Measurements from ENCODE around the gene P2RX5.

The P2RX5 gene

GRCh38 chr17:3691617-3692067 is 4.3 kb downstream of the P2RX5 start:
- Histone ChIP-seq H3K36me3 (ENCODE audit: control insufficient read depth in 4 of 4, insufficient read depth in 4 of 4, low read length in 3 of 4) (peaks cover 0 to 7% (median 2%) of the 10 kb centered on the region in 4 experiments), H3K4me1 (ENCODE audit: control extremely low read depth in 1 of 4, control insufficient read depth in 4 of 4, insufficient read depth in 4 of 4, low read length in 3 of 4) (peaks cover 0 to 19% (median 17%) of the 10 kb centered on the region in 4 experiments), H3K9me3 (ENCODE audit: control extremely low read depth in 1 of 5, control insufficient read depth in 4 of 5, insufficient read depth in 2 of 5, low read depth in 1 of 5, low read length in 4 of 5) (no peaks in the 10 kb centered on the region), H3K4me3 (ENCODE audit: control insufficient read depth in 1 of 7, extremely low read depth in 1 of 7, insufficient read depth in 4 of 7, low read depth in 2 of 7, low read length in 6 of 7) (no peak overlapping the region), H3K27me3 (replicated peaks in 2 of 5; ENCODE audit: control insufficient read depth in 4 of 5, insufficient read depth in 5 of 5, low read length in 4 of 5) (peaks cover 0 to 17% (median 2%) of the 10 kb centered on the region in 5 experiments), H3K27ac (ENCODE audit: insufficient read depth in 1 of 2, low read depth in 1 of 2, low read length in 2 of 2, poor library complexity in 1 of 2, severe bottlenecking in 2 of 2) (no peak overlapping the region)
- CTCF ChIA-PET, result interaction anchor here (1.0 to 1.1 kb wide), 2 partner anchors 8 to 12 kb away, joined by 4 to 5 read pairs; no protein-coding TSS in a partner anchor
- peak in 1 of 3 donors; percentile 22 for DNase-seq
- WGBS (ENCODE audit: insufficient coverage), result 92% methylated on average over 15 of the region's 16 CpGs
- POLR2A ChIA-PET, result no interaction called here

- WGBS (ENCODE audit: insufficient coverage), result 95% methylated on average over 16 of the region's 22 CpGs
Observed at GRCh38 chr17:3690094-3690715, 5.8 kb downstream of the P2RX5 start.

GRCh38 chr17:3689262-3690093 is 6.5 kb downstream of the P2RX5 start:
- H3K9me3 ChIP-seq (ENCODE audit: control extremely low read depth in 1 of 5, control insufficient read depth in 4 of 5, insufficient read depth in 2 of 5, low read depth in 1 of 5, low read length in 4 of 5), result no peaks in the 10 kb centered on the region
- peaks cover 0 to 5% (median 0%) of the 10 kb centered on the region in 5 experiments for H3K27me3 ChIP-seq (replicated peaks in 2 of 5; ENCODE audit: control insufficient read depth in 4 of 5, insufficient read depth in 5 of 5, low read length in 4 of 5)
- DNase-seq, result no peak
- peaks cover 0 to 4% (median under 1%) of the 10 kb centered on the region in 4 experiments for H3K4me1 ChIP-seq (ENCODE audit: control extremely low read depth in 1 of 4, control insufficient read depth in 4 of 4, insufficient read depth in 4 of 4, low read length in 3 of 4)
- no peak overlapping the region for H3K27ac ChIP-seq (ENCODE audit: insufficient read depth in 1 of 2, low read depth in 1 of 2, low read length in 2 of 2, poor library complexity in 1 of 2, severe bottlenecking in 2 of 2)
- CTCF ChIA-PET, result no interaction called here
- H3K36me3 ChIP-seq (ENCODE audit: control insufficient read depth in 4 of 4, insufficient read depth in 4 of 4, low read length in 3 of 4), result peaks cover 0 to 7% (median 2%) of the 10 kb centered on the region in 4 experiments
- 96% methylated on average over 33 of the region's 44 CpGs for WGBS (ENCODE audit: insufficient coverage)
- POLR2A ChIA-PET, result no interaction called here
- H3K4me3 ChIP-seq (ENCODE audit: control insufficient read depth in 1 of 7, extremely low read depth in 1 of 7, insufficient read depth in 4 of 7, low read depth in 2 of 7, low read length in 6 of 7), result no peak overlapping the region

More at GRCh38 chr17:3690094-3690715, 5.8 kb downstream of the P2RX5 start:
- DNase-seq, result no peak
- H3K4me1 ChIP-seq (ENCODE audit: control extremely low read depth in 1 of 4, control insufficient read depth in 4 of 4, insufficient read depth in 4 of 4, low read length in 3 of 4), result peaks cover 0 to 8% (median 4%) of the 10 kb centered on the region in 4 experiments
- ChIA-PET POLR2A (no interaction called here), CTCF (no interaction called here)
- peaks cover 0 to 9% (median 2%) of the 10 kb centered on the region in 5 experiments for H3K27me3 ChIP-seq (replicated peaks in 2 of 5; ENCODE audit: control insufficient read depth in 4 of 5, insufficient read depth in 5 of 5, low read length in 4 of 5)
- H3K4me3 ChIP-seq (ENCODE audit: control insufficient read depth in 1 of 7, extremely low read depth in 1 of 7, insufficient read depth in 4 of 7, low read depth in 2 of 7, low read length in 6 of 7), result no peak overlapping the region
- H3K27ac ChIP-seq (ENCODE audit: insufficient read depth in 1 of 2, low read depth in 1 of 2, low read length in 2 of 2, poor library complexity in 1 of 2, severe bottlenecking in 2 of 2), result no peak overlapping the region
- H3K36me3 ChIP-seq (ENCODE audit: control insufficient read depth in 4 of 4, insufficient read depth in 4 of 4, low read length in 3 of 4), result peaks cover 0 to 7% (median 2%) of the 10 kb centered on the region in 4 experiments
- H3K9me3 ChIP-seq (ENCODE audit: control extremely low read depth in 1 of 5, control insufficient read depth in 4 of 5, insufficient read depth in 2 of 5, low read depth in 1 of 5, low read length in 4 of 5), result no peaks in the 10 kb centered on the region

- no peak overlapping the region for H3K4me3 ChIP-seq (ENCODE audit: control insufficient read depth in 1 of 7, extremely low read depth in 1 of 7, insufficient read depth in 4 of 7, low read depth in 2 of 7, low read length in 6 of 7)
- ChIA-PET CTCF (no interaction called here), POLR2A (no interaction called here)
- H3K4me1 ChIP-seq (ENCODE audit: control extremely low read depth in 1 of 4, control insufficient read depth in 4 of 4, insufficient read depth in 4 of 4, low read length in 3 of 4), result peaks cover 0 to 4% (median 0%) of the 10 kb centered on the region in 4 experiments
- peaks cover 0 to 7% (median 0%) of the 10 kb centered on the region in 5 experiments for H3K27me3 ChIP-seq (replicated peaks in 2 of 5; ENCODE audit: control insufficient read depth in 4 of 5, insufficient read depth in 5 of 5, low read length in 4 of 5)
- WGBS (ENCODE audit: insufficient coverage), result 76% methylated on average over 5 of the region's 14 CpGs
- no peak overlapping the region for H3K27ac ChIP-seq (ENCODE audit: insufficient read depth in 1 of 2, low read depth in 1 of 2, low read length in 2 of 2, poor library complexity in 1 of 2, severe bottlenecking in 2 of 2)
- DNase-seq, result no peak
- H3K9me3 ChIP-seq (ENCODE audit: control extremely low read depth in 1 of 5, control insufficient read depth in 4 of 5, insufficient read depth in 2 of 5, low read depth in 1 of 5, low read length in 4 of 5), result no peaks in the 10 kb centered on the region
- peaks cover 0 to 7% (median 2%) of the 10 kb centered on the region in 4 experiments for H3K36me3 ChIP-seq (ENCODE audit: control insufficient read depth in 4 of 4, insufficient read depth in 4 of 4, low read length in 3 of 4)
Observed at GRCh38 chr17:3688852-3689261, 7.1 kb downstream of the P2RX5 start.

- H3K36me3 ChIP-seq (ENCODE audit: control insufficient read depth in 4 of 4, insufficient read depth in 4 of 4, low read length in 3 of 4), result peaks cover 0 to 7% (median 2%) of the 10 kb centered on the region in 4 experiments
- DNase-seq, result no peak
- no peak overlapping the region for H3K27ac ChIP-seq (ENCODE audit: insufficient read depth in 1 of 2, low read depth in 1 of 2, low read length in 2 of 2, poor library complexity in 1 of 2, severe bottlenecking in 2 of 2)
- ChIA-PET POLR2A (no interaction called here), CTCF (no interaction called here)
- H3K4me3 ChIP-seq (ENCODE audit: control insufficient read depth in 1 of 7, extremely low read depth in 1 of 7, insufficient read depth in 4 of 7, low read depth in 2 of 7, low read length in 6 of 7), result no peak overlapping the region
- WGBS (ENCODE audit: insufficient coverage), result 83% methylated on average over 18 of the region's 19 CpGs
- peaks cover 0 to 4% (median 0%) of the 10 kb centered on the region in 4 experiments for H3K4me1 ChIP-seq (ENCODE audit: control extremely low read depth in 1 of 4, control insufficient read depth in 4 of 4, insufficient read depth in 4 of 4, low read length in 3 of 4)
- H3K9me3 ChIP-seq (ENCODE audit: control extremely low read depth in 1 of 5, control insufficient read depth in 4 of 5, insufficient read depth in 2 of 5, low read depth in 1 of 5, low read length in 4 of 5), result no peaks in the 10 kb centered on the region
- peaks cover 0 to 8% (median 0%) of the 10 kb centered on the region in 5 experiments for H3K27me3 ChIP-seq (replicated peaks in 2 of 5; ENCODE audit: control insufficient read depth in 4 of 5, insufficient read depth in 5 of 5, low read length in 4 of 5)
Observed at GRCh38 chr17:3688027-3688553, 7.9 kb downstream of the P2RX5 start.

GRCh38 chr17:3685174-3685573 is 10.8 kb downstream of the P2RX5 start:
- ChIA-PET POLR2A (no interaction called here), CTCF (no interaction called here)
- H3K36me3 ChIP-seq (ENCODE audit: control insufficient read depth in 4 of 4, insufficient read depth in 4 of 4, low read length in 3 of 4), result peaks cover 0 to 5% (median 0%) of the 10 kb centered on the region in 4 experiments
- DNase-seq, result no peak
- no peaks in the 10 kb centered on the region for H3K9me3 ChIP-seq (ENCODE audit: control extremely low read depth in 1 of 5, control insufficient read depth in 4 of 5, insufficient read depth in 2 of 5, low read depth in 1 of 5, low read length in 4 of 5)
- peaks cover 0 to 4% (median 1%) of the 10 kb centered on the region in 4 experiments for H3K4me1 ChIP-seq (ENCODE audit: control extremely low read depth in 1 of 4, control insufficient read depth in 4 of 4, insufficient read depth in 4 of 4, low read length in 3 of 4)
- no peak overlapping the region for H3K4me3 ChIP-seq (ENCODE audit: control insufficient read depth in 1 of 7, extremely low read depth in 1 of 7, insufficient read depth in 4 of 7, low read depth in 2 of 7, low read length in 6 of 7)
- peaks cover 0 to 8% (median 0%) of the 10 kb centered on the region in 5 experiments for H3K27me3 ChIP-seq (replicated peaks in 2 of 5; ENCODE audit: control insufficient read depth in 4 of 5, insufficient read depth in 5 of 5, low read length in 4 of 5)
- 72% methylated on average over 4 of the region's 13 CpGs for WGBS (ENCODE audit: insufficient coverage)
- no peak overlapping the region for H3K27ac ChIP-seq (ENCODE audit: insufficient read depth in 1 of 2, low read depth in 1 of 2, low read length in 2 of 2, poor library complexity in 1 of 2, severe bottlenecking in 2 of 2)

All from common myeloid progenitor, CD34-positive (primary cell).